AG09309 (cell line): ENCODE results near the gene ARHGAP26.

Source experiments
- DNase-seq: peaks from one replicate; pipeline ENCODE4 v3.0.0-alpha.2; 2010; ENCODE audit warnings: low read depth
- H3K4me3 ChIP-seq: 2 replicates; pipeline ENCODE4 v1.5.1; 2011; ENCODE audit warnings: mild to moderate bottlenecking, low read depth, low read length, moderate library complexity; ENCODE audit not compliant: control insufficient read depth
- TF ChIP-seq, protein P1 (sequence below): IDR thresholded peaks from 2 replicates; pipeline ENCODE4 v1.5.1; 2011; ENCODE audit warnings: mild to moderate bottlenecking, low read depth, low read length, inconsistent platforms; ENCODE audit not compliant: insufficient read depth, control insufficient read depth; ENCODE audit errors: missing control alignments

ARHGAP26 gene

DNA sequence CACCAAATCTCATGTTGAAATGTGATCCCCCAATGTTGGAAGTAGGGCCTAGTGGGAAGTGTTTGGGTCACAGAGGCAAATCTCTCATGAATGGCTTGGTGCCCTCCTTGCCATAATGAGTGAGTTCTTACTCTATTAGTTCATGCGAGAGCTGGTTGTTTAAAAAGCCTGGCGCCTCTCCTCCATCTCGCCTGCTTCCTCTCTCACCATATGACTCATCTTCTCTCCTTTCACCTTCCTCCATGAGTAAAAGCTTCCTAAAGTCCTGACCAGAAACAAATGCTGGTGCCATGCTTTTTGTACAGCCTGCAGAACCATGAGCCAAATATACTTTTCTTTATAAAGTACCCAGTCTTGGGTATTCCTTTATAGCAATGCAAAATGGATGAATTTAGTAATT, 20.9 kb upstream of the ARHGAP26 start:
- DNase-seq = peak; percentile 28
- TF ChIP-seq, protein P1, sequence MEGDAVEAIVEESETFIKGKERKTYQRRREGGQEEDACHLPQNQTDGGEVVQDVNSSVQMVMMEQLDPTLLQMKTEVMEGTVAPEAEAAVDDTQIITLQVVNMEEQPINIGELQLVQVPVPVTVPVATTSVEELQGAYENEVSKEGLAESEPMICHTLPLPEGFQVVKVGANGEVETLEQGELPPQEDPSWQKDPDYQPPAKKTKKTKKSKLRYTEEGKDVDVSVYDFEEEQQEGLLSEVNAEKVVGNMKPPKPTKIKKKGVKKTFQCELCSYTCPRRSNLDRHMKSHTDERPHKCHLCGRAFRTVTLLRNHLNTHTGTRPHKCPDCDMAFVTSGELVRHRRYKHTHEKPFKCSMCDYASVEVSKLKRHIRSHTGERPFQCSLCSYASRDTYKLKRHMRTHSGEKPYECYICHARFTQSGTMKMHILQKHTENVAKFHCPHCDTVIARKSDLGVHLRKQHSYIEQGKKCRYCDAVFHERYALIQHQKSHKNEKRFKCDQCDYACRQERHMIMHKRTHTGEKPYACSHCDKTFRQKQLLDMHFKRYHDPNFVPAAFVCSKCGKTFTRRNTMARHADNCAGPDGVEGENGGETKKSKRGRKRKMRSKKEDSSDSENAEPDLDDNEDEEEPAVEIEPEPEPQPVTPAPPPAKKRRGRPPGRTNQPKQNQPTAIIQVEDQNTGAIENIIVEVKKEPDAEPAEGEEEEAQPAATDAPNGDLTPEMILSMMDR = no peak

DNA sequence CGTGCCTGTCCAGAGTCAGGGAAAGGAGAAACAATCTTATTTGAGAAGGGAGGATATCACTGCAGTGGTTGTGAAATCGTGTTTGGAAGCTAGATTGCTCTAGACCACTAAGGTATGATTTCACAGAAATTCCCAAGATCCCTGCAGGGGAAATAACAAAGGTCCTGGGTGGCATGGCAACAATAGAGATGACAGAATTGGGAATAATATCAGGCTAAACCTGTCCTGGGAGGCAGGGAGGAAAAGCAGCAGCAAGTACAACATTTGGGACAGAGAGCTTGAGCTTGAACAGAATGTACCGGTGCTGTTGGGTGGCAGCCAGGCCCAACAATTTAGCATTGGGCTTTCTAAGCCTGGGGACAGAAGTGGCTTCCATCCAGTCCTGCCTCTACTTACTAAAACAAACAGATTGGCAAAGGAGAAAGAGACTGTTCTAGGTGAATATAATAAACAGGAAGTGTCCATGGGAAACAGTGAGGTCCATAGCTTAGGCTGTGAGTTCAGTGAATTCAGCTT, 17.0 kb upstream of the ARHGAP26 start:
- DNase-seq = no peak

More for the DNA sequence above, 20.9 kb upstream of the ARHGAP26 start:
- no peak overlapping the region for H3K4me3 ChIP-seq

DNA sequence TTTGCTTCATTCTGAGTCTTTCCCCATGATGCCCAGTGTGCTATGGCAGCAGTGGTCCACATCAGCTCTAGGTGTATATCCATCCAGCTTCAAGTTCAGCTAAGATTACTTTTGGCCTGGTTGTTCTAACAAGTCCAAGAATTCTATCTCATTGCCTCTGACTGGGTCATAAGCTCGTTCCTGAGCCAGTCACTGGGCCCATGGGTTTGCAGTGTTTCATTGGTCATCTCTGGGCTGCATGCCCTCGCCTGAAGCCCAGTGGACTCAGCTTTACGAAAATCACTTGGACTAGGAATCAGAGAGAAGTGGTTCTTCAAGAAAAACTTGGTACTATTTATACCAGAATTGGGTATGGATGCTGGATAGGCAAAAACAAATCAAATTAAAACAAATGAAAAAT, 16.1 kb upstream of the ARHGAP26 start:
- TF ChIP-seq, protein P1 = no peak
- DNase-seq = no peak
- no peak overlapping the region for H3K4me3 ChIP-seq

More for the DNA sequence above, 17.0 kb upstream of the ARHGAP26 start:
- TF ChIP-seq, protein P1 = no peak
- H3K4me3 ChIP-seq = no peak overlapping the region

DNA sequence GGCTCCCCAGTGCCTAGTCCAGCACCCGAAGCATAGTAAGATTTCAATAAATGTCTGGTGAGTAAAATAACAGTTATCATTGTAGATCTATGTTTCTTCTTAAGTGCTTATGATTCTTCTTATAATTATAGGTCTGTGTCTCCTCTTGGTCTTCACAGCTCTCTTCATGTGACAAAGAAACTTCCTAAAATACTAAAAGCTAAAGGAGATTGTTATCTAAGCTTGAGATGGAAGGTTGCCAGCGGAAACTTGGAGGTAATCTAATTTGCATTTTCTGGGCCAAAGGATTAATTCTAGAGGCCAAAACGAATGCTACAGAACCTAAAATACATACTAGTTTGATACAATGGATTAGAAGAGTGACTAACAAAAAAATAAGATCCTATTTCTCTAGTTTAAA, 13.6 kb upstream of the ARHGAP26 start:
- DNase-seq = no peak
- TF ChIP-seq, protein P1 = no peak
- no peak overlapping the region for H3K4me3 ChIP-seq

DNA sequence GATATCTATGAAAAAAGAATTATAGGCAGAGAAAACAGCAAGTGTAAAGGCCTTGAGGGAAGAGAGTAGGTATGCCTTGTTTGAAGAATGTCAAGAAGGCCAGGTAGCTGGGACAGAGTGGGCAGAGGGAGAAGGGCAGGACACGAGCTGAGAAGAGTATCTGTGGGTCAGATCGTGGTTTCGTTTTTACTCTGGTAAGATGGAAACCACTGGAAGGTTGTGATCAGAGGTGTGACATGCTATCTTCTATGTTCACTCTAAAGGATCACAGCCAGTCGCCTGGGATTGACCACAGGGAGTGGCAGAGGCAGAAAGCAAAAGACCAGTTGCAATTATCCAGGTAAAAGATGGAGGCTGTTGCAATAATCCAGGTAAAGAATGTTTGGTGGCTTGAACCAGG, 12.6 kb upstream of the ARHGAP26 start:
- DNase-seq = no peak
- H3K4me3 ChIP-seq = no peak overlapping the region
- TF ChIP-seq, protein P1 = no peak

DNA sequence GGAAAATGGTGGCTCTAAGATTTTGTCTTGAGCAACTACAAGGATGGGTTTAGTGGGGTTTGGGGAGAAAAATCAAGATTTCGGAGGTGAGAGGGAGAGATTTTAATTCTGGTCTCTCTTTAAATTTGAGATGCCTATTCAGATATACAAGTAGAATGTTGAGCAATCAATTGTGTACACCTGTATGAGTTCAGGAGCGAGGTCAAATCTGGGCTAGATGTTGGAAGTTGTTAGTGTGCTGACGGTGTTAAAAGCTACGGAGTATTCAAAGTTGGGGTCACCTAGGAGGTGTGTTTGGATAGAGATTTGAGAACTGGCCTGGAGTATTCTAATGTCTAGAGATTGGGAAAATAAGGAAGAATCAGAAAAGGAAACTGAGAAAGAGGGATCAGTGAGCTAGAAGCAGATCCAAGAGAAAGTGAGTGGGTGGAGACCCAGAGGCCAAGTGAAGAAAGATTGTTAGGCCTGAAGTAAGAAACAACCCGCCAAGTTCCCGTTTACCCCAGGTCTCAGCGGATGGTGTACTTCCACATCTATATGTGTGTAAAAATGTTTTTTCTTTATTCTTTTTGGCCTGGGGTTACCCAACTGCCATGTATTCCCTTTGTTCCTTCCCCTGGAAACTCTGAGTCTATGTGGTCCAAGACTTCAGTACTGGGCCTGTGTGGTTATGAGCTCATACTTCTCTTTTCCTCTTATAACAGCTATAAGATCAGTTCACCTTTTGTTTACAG, 11.9 kb upstream of the ARHGAP26 start:
- no peak overlapping the region for H3K4me3 ChIP-seq
- TF ChIP-seq, protein P1 = no peak
- no peak for DNase-seq
